GM13977 (cell line): ENCODE results near the gene PES1.

Experiments
- DNase-seq: peaks from one replicate; pipeline ENCODE4 v3.0.0; 2012; ENCODE audit warnings: low spot score
- in situ Hi-C: fragments of 300-500 bp; cut with MboI; formaldehyde crosslinking; loops from one replicate; pipeline ENCODE4 v1.12.0; 2022; ENCODE audit warnings: low sequenced_read_pairs, low pct_unique_long_range_greater_than_20kb, mixed read lengths, inconsistent platforms; ENCODE audit not compliant: unreplicated experiment
- TF ChIP-seq, protein P1 (sequence below): IDR thresholded peaks from 2 replicates; pipeline ENCODE4 v1.5.1; 2012; ENCODE audit warnings: mild to moderate bottlenecking, control low read depth; ENCODE audit not compliant: insufficient read depth; ENCODE audit errors: extremely low read depth, missing control alignments

PES1 gene

GRCh38 chr22:30575859-30576258, 15.9 kb downstream of the PES1 start:
- in situ Hi-C loops, result no loop called here
- no peak for DNase-seq
- TF ChIP-seq, protein P1, sequence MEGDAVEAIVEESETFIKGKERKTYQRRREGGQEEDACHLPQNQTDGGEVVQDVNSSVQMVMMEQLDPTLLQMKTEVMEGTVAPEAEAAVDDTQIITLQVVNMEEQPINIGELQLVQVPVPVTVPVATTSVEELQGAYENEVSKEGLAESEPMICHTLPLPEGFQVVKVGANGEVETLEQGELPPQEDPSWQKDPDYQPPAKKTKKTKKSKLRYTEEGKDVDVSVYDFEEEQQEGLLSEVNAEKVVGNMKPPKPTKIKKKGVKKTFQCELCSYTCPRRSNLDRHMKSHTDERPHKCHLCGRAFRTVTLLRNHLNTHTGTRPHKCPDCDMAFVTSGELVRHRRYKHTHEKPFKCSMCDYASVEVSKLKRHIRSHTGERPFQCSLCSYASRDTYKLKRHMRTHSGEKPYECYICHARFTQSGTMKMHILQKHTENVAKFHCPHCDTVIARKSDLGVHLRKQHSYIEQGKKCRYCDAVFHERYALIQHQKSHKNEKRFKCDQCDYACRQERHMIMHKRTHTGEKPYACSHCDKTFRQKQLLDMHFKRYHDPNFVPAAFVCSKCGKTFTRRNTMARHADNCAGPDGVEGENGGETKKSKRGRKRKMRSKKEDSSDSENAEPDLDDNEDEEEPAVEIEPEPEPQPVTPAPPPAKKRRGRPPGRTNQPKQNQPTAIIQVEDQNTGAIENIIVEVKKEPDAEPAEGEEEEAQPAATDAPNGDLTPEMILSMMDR, result no peak

DNA sequence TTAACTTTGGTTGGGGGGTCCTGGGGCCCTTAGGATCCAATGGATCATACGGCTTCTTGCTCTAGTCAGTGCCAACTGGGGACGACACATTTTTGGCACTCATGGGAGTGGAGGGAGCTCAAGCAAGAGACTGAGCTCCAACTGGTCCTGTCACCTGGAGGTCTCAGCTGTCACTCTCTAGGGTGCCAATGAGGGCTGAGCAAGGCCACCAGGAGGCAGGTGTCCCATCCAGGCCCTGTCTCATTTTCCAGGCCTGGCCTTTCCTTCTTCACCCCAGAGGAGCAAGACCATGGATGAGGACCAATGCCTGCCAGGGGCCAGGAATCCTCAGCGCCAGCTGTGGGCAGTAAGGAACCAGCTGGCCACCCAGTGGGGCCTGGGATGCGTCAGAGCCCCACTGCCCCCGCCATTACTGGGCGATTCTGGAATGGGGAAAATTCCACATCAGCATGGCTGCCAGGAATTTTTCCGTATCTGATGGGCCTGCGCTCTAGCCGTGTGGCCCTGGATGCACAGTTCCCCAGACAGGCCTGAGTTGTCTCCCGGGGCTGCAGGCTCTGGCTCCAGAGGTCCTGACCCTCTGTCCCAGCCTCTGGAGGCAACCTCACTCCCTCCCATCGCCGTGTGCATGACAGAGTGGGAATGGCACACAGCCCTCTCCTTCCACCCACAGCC, 16.6 kb downstream of the PES1 start:
- in situ Hi-C loops, result no loop called here
- DNase-seq, result no peak

DNA sequence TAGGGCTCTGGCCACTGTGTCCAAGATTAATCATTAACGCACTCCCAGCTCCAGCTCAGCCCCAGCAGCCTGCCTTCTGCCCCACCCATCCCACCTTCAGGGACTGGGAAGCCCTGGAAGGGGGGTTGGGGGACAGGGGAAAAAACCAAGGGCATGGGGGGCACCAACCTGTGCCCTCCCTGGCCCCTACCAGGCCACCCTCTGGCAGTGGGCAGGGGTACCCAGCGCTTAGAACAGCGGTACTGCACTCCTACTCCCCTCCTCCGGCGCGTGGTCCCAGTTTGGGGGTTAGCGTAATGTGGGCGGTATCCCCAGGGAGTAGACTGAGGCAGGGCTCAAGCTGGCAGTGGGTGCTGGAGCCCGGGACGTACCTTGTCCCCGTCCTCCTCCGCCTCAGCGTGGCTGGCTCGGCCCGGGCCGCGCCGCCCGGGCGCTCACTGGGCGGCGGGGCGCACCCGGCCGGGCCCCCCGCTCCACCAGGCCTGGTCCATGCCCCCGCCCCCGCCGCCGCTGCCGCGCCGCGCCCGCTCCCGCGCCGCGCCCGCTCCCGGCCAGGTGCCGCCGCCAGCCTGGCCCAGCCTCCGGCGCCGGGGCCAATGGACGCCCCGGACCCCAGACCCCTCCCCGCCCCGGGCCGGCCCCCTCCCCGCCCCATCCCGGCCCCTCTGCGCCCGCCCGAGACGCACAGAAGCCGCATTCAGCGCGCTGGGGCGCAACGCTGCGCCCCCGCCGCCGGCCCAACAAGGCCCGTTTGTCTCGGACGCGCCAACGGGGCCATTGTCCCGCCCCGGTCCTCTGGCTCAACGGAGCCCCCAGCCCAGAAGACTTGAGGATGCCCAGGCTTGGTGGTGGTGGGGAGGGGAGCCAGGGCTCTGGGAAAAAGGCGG, 17.4 kb downstream of the PES1 start, which contains the start of gene GAL3ST1:
TSS of gene GAL3ST1 (minus strand) at position 571 of the 887 bp plus-strand sequence. CDS start 17,273 bp downstream, outside the sequence.
- in situ Hi-C loops, result no loop called here
- DNase-seq, result no peak
- TF ChIP-seq, protein P1, result no peak

More for the DNA sequence above, 16.6 kb downstream of the PES1 start:
- TF ChIP-seq, protein P1, result no peak

- TF ChIP-seq, protein P1, result no peak
- in situ Hi-C loops, result no loop called here
- no peak for DNase-seq
Observed at GRCh38 chr22:30573594-30574094, 18.1 kb downstream of the PES1 start.

DNA sequence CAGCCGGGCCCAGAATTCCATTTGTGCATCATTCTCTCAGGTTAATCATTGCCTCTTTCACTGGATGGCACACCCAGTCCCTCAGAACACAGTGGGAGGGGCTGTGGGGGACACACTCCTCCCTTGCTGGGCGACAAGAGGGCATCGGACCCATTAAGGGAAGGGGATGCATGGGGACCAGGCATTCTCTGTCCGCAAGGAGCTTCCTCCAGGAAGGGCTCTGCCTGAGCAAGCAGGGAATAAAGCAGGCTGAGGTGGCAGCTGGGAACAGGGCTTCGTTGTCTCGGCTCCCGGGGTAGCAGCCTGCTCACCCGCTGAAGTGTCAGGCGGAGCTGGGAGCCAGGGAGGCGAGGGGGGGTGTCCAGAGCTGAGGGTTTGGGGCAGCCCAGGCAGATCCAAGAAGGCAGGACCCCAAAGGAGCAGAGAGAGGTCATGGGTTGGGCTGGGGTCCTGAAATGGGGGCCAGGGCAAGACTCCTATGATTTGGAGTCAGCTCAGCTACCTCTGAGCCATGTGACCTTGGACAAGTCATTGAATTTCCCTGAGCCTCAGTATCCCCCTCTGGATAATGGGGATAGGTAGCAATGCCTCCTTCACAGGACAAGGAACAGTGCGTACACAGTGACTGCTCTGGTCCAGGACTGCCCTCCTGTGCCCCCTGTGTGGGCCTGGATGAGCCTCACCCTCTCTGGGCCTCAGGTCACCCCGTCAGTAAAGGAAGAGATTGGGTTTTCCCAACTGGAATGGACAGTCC, 18.7 kb downstream of the PES1 start:
- in situ Hi-C loops, result no loop called here
- TF ChIP-seq, protein P1, result no peak
- no peak for DNase-seq

GRCh38 chr22:30572210-30572609, 19.5 kb downstream of the PES1 start:
- TF ChIP-seq, protein P1, result no peak
- in situ Hi-C loops, result no loop called here
- no peak for DNase-seq
